ENCODE data around the gene ZNF333. TPM values are rescaled to one million over a fixed set of nuclear protein-coding genes. Genes with fewer than 3 reads are reported as not detected.

ZNF333 gene
- total RNA-seq, 1 donor from 2014 or later: 6.5 TPM

DNA sequence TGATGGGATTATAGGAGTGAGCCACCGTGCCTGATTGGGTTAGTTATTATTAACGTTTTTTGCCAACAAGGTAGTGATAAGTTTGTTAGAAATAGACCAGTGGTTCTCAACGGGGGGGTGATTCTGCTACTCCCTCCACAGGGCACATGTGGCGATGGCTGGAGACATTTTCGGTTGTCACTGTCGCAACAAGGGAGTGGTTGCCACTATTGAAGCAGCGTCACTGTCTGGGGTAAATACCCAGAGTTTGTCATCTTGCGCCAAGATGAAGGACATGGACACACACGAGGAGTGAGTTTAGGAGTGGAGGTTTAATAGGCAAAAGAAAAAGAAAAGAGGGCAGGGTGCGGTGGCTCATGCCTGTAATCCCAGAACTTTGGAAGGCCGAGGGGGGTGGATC, 34.1 kb upstream of the ZNF333 start:
- TF ChIP-seq, protein P1, sequence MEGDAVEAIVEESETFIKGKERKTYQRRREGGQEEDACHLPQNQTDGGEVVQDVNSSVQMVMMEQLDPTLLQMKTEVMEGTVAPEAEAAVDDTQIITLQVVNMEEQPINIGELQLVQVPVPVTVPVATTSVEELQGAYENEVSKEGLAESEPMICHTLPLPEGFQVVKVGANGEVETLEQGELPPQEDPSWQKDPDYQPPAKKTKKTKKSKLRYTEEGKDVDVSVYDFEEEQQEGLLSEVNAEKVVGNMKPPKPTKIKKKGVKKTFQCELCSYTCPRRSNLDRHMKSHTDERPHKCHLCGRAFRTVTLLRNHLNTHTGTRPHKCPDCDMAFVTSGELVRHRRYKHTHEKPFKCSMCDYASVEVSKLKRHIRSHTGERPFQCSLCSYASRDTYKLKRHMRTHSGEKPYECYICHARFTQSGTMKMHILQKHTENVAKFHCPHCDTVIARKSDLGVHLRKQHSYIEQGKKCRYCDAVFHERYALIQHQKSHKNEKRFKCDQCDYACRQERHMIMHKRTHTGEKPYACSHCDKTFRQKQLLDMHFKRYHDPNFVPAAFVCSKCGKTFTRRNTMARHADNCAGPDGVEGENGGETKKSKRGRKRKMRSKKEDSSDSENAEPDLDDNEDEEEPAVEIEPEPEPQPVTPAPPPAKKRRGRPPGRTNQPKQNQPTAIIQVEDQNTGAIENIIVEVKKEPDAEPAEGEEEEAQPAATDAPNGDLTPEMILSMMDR (IDR thresholded peaks at IDR 0.05; ENCODE audit: borderline replicate concordance): no peak
- Histone ChIP-seq H3K27me3 (ENCODE audit: low read depth) (peaks cover 57% of the 10 kb centered on the region), H3K27ac (replicated peaks) (no peak overlapping the region), H3K4me3 (no peak overlapping the region), H3K9me3 (replicated peaks) (no peaks in the 10 kb centered on the region), H3K4me1 (no peaks in the 10 kb centered on the region), H3K36me3 (no peaks in the 10 kb centered on the region)
- DNase-seq: no peak
- intact Hi-C loops (cut with micrococcal nuclease): no loop called here

DNA sequence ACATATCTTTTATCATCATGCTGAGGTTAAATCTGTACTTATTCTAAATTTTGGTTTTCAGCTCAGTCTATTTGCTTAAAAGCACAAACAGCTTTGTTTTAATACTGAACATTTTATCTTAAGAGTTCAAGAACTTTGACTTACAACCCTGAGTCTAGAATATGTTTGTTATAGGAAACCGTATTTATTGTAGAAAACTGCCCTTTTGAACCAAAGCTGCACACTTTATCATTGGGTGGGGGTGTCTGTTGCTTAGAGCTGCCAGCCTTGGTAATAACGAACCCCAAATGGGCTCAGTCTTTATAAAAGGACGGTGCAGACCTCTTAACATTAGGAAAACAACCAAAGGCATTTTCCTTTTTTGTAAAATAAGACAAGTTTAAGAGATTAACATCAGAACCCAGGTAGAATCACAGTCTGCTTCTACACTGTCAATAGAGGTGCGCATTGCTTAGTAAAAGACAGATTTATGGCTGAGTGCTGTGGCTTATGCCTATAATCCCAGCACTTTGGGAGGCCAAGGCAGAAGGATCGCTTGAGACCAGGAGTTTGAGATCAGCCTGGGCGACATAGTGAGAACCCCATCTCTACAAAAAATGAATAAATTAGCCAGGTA, 29.9 kb upstream of the ZNF333 start:
- H3K4me3 ChIP-seq: no peak overlapping the region
- intact Hi-C loops (cut with micrococcal nuclease): no loop called here
- H3K9me3 ChIP-seq (replicated peaks): no peaks in the 10 kb centered on the region
- no peaks in the 10 kb centered on the region for H3K4me1 ChIP-seq
- TF ChIP-seq, protein P1 (IDR thresholded peaks at IDR 0.05; ENCODE audit: borderline replicate concordance): no peak
- no peak for DNase-seq
- H3K27ac ChIP-seq (replicated peaks): no peak overlapping the region
- peaks cover 52% of the 10 kb centered on the region for H3K27me3 ChIP-seq (ENCODE audit: low read depth)
- no peaks in the 10 kb centered on the region for H3K36me3 ChIP-seq

DNA sequence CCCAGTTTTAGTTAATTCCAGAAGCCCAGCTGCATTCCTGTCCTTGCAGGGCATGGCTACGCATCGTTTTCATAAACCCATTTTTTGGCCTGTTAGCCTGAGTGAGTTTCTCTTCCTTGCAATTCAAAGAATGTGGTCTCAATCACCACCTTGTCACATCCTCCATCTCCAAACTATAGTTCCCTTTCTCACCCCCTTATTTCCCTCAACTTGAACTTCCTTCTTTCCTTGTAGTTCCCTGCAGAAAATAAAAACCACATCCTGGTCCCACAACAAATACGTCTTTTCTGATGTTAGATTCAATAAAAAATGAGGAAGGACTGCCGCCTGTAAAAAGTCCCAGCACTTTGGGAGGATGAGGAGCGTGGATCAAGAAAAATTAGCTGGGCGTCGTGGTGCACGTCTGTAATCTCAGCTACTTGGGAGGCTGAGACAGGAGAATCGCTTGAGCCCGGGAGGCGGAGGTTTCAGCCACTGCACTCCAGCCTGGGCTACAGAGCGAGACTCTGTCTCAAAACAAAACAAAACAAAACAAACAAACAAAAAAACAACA, 28.4 kb upstream of the ZNF333 start:
- no peak for DNase-seq
- Histone ChIP-seq H3K27ac (replicated peaks) (no peak overlapping the region), H3K4me1 (no peaks in the 10 kb centered on the region), H3K36me3 (no peaks in the 10 kb centered on the region), H3K9me3 (replicated peaks) (no peaks in the 10 kb centered on the region), H3K4me3 (no peak overlapping the region), H3K27me3 (ENCODE audit: low read depth) (peaks cover 44% of the 10 kb centered on the region)
- TF ChIP-seq, protein P1 (IDR thresholded peaks at IDR 0.05; ENCODE audit: borderline replicate concordance): no peak
- intact Hi-C loops (cut with micrococcal nuclease): no loop called here

DNA sequence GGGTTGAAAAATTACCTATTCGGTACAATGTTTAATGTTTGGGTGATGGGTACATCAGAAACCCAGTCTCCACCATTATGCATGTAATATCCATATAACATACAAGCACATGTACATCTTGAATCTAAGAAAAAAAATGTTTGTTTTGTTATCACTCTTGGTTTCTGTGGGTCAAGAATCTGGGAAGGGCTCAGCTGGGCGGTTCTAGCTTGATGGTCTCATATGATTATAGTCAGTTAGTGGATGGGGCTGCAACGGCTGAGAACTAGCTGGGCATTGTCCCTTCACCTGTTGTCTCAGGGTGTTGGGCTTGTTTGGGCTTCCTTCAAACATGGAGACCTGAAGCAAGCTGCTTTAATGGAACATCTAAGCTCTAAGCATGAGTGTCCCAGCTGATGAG, 19.9 kb upstream of the ZNF333 start:
- Histone ChIP-seq H3K4me3 (no peak overlapping the region), H3K4me1 (no peaks in the 10 kb centered on the region), H3K9me3 (replicated peaks) (peaks cover 12% of the 10 kb centered on the region), H3K27ac (replicated peaks) (no peak overlapping the region), H3K36me3 (no peaks in the 10 kb centered on the region), H3K27me3 (ENCODE audit: low read depth) (peaks cover 71% of the 10 kb centered on the region)
- TF ChIP-seq, protein P1 (IDR thresholded peaks at IDR 0.05; ENCODE audit: borderline replicate concordance): no peak
- intact Hi-C loops (cut with micrococcal nuclease): no loop called here
- no peak for DNase-seq

DNA sequence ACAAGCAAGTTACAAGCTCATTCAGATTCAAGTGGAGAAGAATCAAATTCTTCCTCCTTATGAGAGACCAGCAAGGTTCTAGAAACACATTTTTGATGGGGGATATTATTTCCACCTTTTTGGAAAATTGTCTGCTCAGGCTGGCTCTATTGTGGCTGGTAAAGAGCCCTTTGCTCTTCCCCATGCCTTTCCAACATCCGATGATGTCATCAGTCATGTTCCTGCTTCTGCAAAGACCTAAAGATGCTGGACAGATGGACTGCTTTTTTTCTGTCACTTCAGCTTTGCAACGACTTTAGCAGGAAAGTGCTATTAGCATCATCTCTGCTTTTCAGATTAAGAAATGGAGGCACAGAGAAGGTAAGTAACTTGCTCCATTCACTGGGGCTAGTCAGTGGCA, 19.4 kb upstream of the ZNF333 start:
- intact Hi-C loops (cut with micrococcal nuclease): no loop called here
- Histone ChIP-seq H3K4me3 (no peak overlapping the region), H3K27me3 (ENCODE audit: low read depth) (peaks cover 73% of the 10 kb centered on the region), H3K27ac (replicated peaks) (no peak overlapping the region), H3K9me3 (replicated peaks) (peaks cover 12% of the 10 kb centered on the region), H3K4me1 (no peaks in the 10 kb centered on the region), H3K36me3 (no peaks in the 10 kb centered on the region)
- TF ChIP-seq, protein P1 (IDR thresholded peaks at IDR 0.05; ENCODE audit: borderline replicate concordance): no peak
- no peak for DNase-seq
